H9 (cell line): ENCODE data around the gene DPH3. TPM values are rescaled to one million over a fixed set of nuclear protein-coding genes. Genes with fewer than 3 reads are reported as not detected.

ENCODE experiments used
- DNase-seq: peaks from one replicate; pipeline ENCODE4 v3.0.0-alpha.2; 2017
- H2AFZ ChIP-seq: one replicate; pipeline ENCODE4 v1.6.1; 2013; ENCODE audit warnings: mild to moderate bottlenecking, low read length, control low read depth, moderate library complexity
- H2AK5ac ChIP-seq: 2 replicates; pipeline ENCODE4 v1.6.1; 2013; ENCODE audit warnings: low read length, control low read depth, mixed read lengths; ENCODE audit not compliant: insufficient read length
- H2BK120ac ChIP-seq: one replicate; pipeline ENCODE4 v1.6.1; 2013; ENCODE audit warnings: low read depth, mild to moderate bottlenecking, low read length, control low read depth, inconsistent platforms; ENCODE audit not compliant: poor library complexity, severe bottlenecking
- H2BK12ac ChIP-seq: 2 replicates; pipeline ENCODE4 v1.6.1; 2013; ENCODE audit warnings: low read length, control low read depth, mixed read lengths, low read depth; ENCODE audit not compliant: insufficient read length
- H2BK15ac ChIP-seq: 2 replicates; pipeline ENCODE4 v1.6.1; 2013; ENCODE audit warnings: low read depth, low read length, control low read depth
- H2BK20ac ChIP-seq: one replicate; pipeline ENCODE4 v1.6.1; 2013; ENCODE audit warnings: low read depth, mild to moderate bottlenecking, low read length, control low read depth, inconsistent platforms; ENCODE audit not compliant: poor library complexity, severe bottlenecking
- H2BK5ac ChIP-seq: 2 replicates; pipeline ENCODE4 v1.6.1; 2013; ENCODE audit warnings: low read length, control low read depth, mixed read lengths; ENCODE audit not compliant: insufficient read length
- H3K14ac ChIP-seq: 2 replicates; pipeline ENCODE4 v1.6.1; 2013; ENCODE audit warnings: low read length, control low read depth; ENCODE audit not compliant: insufficient read depth
- H3K18ac ChIP-seq: 2 replicates; pipeline ENCODE4 v1.6.1; 2013; ENCODE audit warnings: low read depth, mild to moderate bottlenecking, mixed read lengths, low read length, control low read depth; ENCODE audit not compliant: insufficient read length
- H3K23ac ChIP-seq: 2 replicates; pipeline ENCODE4 v1.6.1; 2013; ENCODE audit warnings: low read length, control low read depth, mixed read lengths, low read depth; ENCODE audit not compliant: insufficient read length
- H3K23me2 ChIP-seq: 2 replicates; pipeline ENCODE4 v1.6.1; 2013; ENCODE audit warnings: low read depth, mild to moderate bottlenecking, mixed read lengths, low read length, control low read depth; ENCODE audit not compliant: insufficient read length, poor library complexity, severe bottlenecking
- H3K27ac ChIP-seq: 2 replicates; pipeline ENCODE4 v1.5.1; 2013; ENCODE audit warnings: low read length, control low read depth, mixed read lengths, low read depth; ENCODE audit not compliant: insufficient read length
- H3K27me3 ChIP-seq: 2 replicates; pipeline ENCODE4 v1.6.1; 2013; ENCODE audit warnings: low read length, control low read depth, inconsistent platforms; ENCODE audit not compliant: insufficient read depth
- H3K4ac ChIP-seq: 2 replicates; pipeline ENCODE4 v1.6.1; 2013; ENCODE audit warnings: low read depth, mild to moderate bottlenecking, control low read depth, inconsistent platforms, low read length, moderate library complexity
- H3K4me1 ChIP-seq: 2 replicates; pipeline ENCODE4 v1.6.1; 2013; ENCODE audit warnings: low read length, control low read depth, inconsistent platforms; ENCODE audit not compliant: insufficient read depth
- H3K4me2 ChIP-seq: 2 replicates; pipeline ENCODE4 v1.6.1; 2013; ENCODE audit warnings: low read length, control low read depth, mixed read lengths; ENCODE audit not compliant: insufficient read length, insufficient read depth
- H3K56ac ChIP-seq: 2 replicates; pipeline ENCODE4 v1.6.1; 2013; ENCODE audit warnings: low read depth, mild to moderate bottlenecking, mixed read lengths, low read length, control low read depth; ENCODE audit not compliant: insufficient read length
- H3K79me1 ChIP-seq: 2 replicates; pipeline ENCODE4 v1.6.1; 2013; ENCODE audit warnings: low read depth, mild to moderate bottlenecking, moderate library complexity, low read length, control low read depth, inconsistent platforms; ENCODE audit not compliant: insufficient read depth, poor library complexity, severe bottlenecking
- H3K79me2 ChIP-seq: 2 replicates; pipeline ENCODE4 v1.6.1; 2013; ENCODE audit warnings: low read length, control low read depth, inconsistent platforms; ENCODE audit not compliant: insufficient read depth
- H3K9ac ChIP-seq: 2 replicates; pipeline ENCODE4 v1.6.1; 2013; ENCODE audit warnings: low read length, control low read depth, mixed read lengths; ENCODE audit not compliant: insufficient read length; ENCODE audit errors: extremely low read depth
- H3K9me3 ChIP-seq: one replicate; pipeline ENCODE4 v1.6.1; 2013; ENCODE audit warnings: low read depth, low read length, inconsistent platforms; ENCODE audit not compliant: control insufficient read depth
- H3T11ph ChIP-seq: one replicate; pipeline ENCODE4 v1.6.1; 2013; ENCODE audit warnings: mild to moderate bottlenecking, low read length, control low read depth, inconsistent platforms
- H4K20me1 ChIP-seq: one replicate; pipeline ENCODE4 v1.6.1; 2013; ENCODE audit not compliant: control insufficient read depth, insufficient read length, insufficient read depth
- H4K5ac ChIP-seq: 2 replicates; pipeline ENCODE4 v1.6.1; 2013; ENCODE audit warnings: low read depth, mild to moderate bottlenecking, mixed read lengths, low read length, control low read depth; ENCODE audit not compliant: insufficient read length
- H4K8ac ChIP-seq: replicated peaks from 2 replicates; pipeline ENCODE4 v1.6.1; 2013; ENCODE audit warnings: low read length, control low read depth, mixed read lengths, low read depth; ENCODE audit not compliant: insufficient read length
- H4K91ac ChIP-seq: 2 replicates; pipeline ENCODE4 v1.6.1; 2013; ENCODE audit warnings: low read depth, mild to moderate bottlenecking, moderate library complexity, mixed read lengths, low read length, control low read depth; ENCODE audit not compliant: insufficient read length
- H3K27ac Mint-ChIP-seq, 3 experiments: 2 replicates in 2 of 3; 3 replicates in 1 of 3; pipeline ENCODE4 v1.8.0; 2020 to 2021; ENCODE audit warnings: mixed read lengths in 3 of 3, mild to moderate bottlenecking in 1 of 3, moderate library complexity in 1 of 3
- H3K27me3 Mint-ChIP-seq: 2 replicates; pipeline ENCODE4 v1.8.0; 2021; ENCODE audit warnings: low read depth, mild to moderate bottlenecking, moderate library complexity, mixed read lengths
- H3K36me3 Mint-ChIP-seq, 3 experiments: 2 replicates in 2 of 3; 3 replicates in 1 of 3; pipeline ENCODE4 v1.8.0; 2020 to 2021; ENCODE audit warnings: low read depth in 3 of 3, mixed read lengths in 3 of 3; ENCODE audit not compliant: insufficient read depth in 1 of 3
- H3K4me1 Mint-ChIP-seq, 2 experiments: 2 replicates each; pipeline ENCODE4 v1.8.0; 2020; ENCODE audit warnings: mixed read lengths in 2 of 2
- H3K4me3 Mint-ChIP-seq, 2 experiments: 2 replicates in 1 of 2; 3 replicates in 1 of 2; pipeline ENCODE4 v1.8.0; 2020 to 2021; ENCODE audit warnings: mild to moderate bottlenecking in 2 of 2, mixed read lengths in 2 of 2, moderate library complexity in 1 of 2
- H3K9me3 Mint-ChIP-seq, 2 experiments: 2 replicates in 1 of 2; 3 replicates in 1 of 2; pipeline ENCODE4 v1.8.0; 2020; ENCODE audit warnings: mild to moderate bottlenecking in 2 of 2, mixed read lengths in 2 of 2, moderate library complexity in 1 of 2
- WGBS: extraction: QIAGEN DNeasy Blood & Tissue Kit; methylation state at CpG from one replicate; pipeline ENCODE4 v1.1.7; 2013; ENCODE audit warnings: missing lambda C conversion rate, low lambda C conversion rate, mixed read lengths; ENCODE audit not compliant: insufficient read length; ENCODE audit errors: extremely low coverage; 5-methylcytosine and 5-hydroxymethylcytosine counted together
- total RNA-seq: library from RNA; stranded (reverse); gene quantifications from 2 replicates; pipeline ENCODE4 v1.2.1, GENCODE V29; 2021
- TF ChIP-seq, protein P1 (sequence below): fragments of 200-600 bp; sonication (generic); conservative IDR thresholded peaks from 3 replicates; pipeline ENCODE4 v1.8.0; 2021; ENCODE audit warnings: antibody characterized with exemption, mild to moderate bottlenecking

The DPH3 gene
- total RNA-seq, 1 experiment from 2014 or later: 36.2 TPM

DNA sequence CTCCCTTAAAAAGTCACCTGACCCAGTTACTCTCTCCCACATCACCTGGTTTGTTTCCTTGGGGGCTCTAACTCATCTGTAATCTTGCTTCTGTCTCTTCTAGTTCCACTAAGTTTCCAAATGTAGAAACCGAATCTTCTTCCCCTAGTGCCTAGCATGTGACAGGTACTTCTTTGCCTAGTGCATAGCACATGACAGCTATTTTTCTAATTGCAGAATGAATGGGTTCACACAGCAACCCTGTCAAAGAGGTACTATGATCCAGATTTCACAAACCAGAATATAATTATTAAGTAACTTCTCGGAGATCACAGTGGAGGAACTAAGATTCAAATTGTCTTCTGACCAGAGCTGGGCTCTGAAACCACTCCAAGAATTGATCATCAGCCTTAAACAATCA lies 7.4 kb downstream of the DPH3 start:
- Histone ChIP-seq H2BK120ac (no peak overlapping the region), H2BK15ac (no peak overlapping the region), H3K79me2 (no peaks in the 10 kb centered on the region), H3K27ac (no peak overlapping the region), H3K9me3 (no peaks in the 10 kb centered on the region), H4K5ac (no peak overlapping the region), H3K56ac (no peak overlapping the region), H3K79me1 (no peaks in the 10 kb centered on the region), H4K91ac (no peak overlapping the region), H3K9ac (no peak overlapping the region), H3K14ac (no peak overlapping the region), H2BK12ac (no peak overlapping the region), H3K4me1 (no peaks in the 10 kb centered on the region), H3T11ph (no peak overlapping the region), H3K4me2 (no peak overlapping the region), H4K8ac (no peak overlapping the region), H3K27me3 (no peaks in the 10 kb centered on the region), H2BK20ac (no peak overlapping the region), H2BK5ac (no peak overlapping the region), H2AK5ac (no peak overlapping the region), H3K18ac (no peak overlapping the region), H3K23ac (no peak overlapping the region), H3K23me2 (no peaks in the 10 kb centered on the region), H2AFZ (no peak overlapping the region), H4K20me1 (no peaks in the 10 kb centered on the region), H3K4ac (no peak overlapping the region)
- H3K27me3 Mint-ChIP-seq: no peaks in the 10 kb centered on the region; the same call in 1 of the 2 replicates
- no CpG with 5 or more reads among the region's 2 CpGs for WGBS
- no peaks in the 10 kb centered on the region for H3K4me1 Mint-ChIP-seq
- H3K9me3 Mint-ChIP-seq: no peaks in the 10 kb centered on the region
- TF ChIP-seq, protein P1, sequence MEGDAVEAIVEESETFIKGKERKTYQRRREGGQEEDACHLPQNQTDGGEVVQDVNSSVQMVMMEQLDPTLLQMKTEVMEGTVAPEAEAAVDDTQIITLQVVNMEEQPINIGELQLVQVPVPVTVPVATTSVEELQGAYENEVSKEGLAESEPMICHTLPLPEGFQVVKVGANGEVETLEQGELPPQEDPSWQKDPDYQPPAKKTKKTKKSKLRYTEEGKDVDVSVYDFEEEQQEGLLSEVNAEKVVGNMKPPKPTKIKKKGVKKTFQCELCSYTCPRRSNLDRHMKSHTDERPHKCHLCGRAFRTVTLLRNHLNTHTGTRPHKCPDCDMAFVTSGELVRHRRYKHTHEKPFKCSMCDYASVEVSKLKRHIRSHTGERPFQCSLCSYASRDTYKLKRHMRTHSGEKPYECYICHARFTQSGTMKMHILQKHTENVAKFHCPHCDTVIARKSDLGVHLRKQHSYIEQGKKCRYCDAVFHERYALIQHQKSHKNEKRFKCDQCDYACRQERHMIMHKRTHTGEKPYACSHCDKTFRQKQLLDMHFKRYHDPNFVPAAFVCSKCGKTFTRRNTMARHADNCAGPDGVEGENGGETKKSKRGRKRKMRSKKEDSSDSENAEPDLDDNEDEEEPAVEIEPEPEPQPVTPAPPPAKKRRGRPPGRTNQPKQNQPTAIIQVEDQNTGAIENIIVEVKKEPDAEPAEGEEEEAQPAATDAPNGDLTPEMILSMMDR: no peak
- no peak overlapping the region for H3K27ac Mint-ChIP-seq
- no peak overlapping the region for H3K4me3 Mint-ChIP-seq
- no peak for DNase-seq
- H3K36me3 Mint-ChIP-seq: peaks cover 3 to 7% (median 7%) of the 10 kb centered on the region in 3 experiments; a peak in 4 of 7 replicates
